HG03159 (cell line): ENCODE results near the gene SCN7A.
"Not testable (repeated sequence)": the region's sequence is repeated elsewhere in the genome, so short reads cannot be mapped to it uniquely, and the experiment has no call there.

ENCODE experiments used
- ATAC-seq: cut with Tn5 transposase; IDR thresholded peaks from one replicate; pipeline ENCODE4 v1.9.1; 2021; ENCODE audit warnings: mild to moderate bottlenecking, moderate library complexity; ENCODE audit not compliant: unreplicated experiment

The SCN7A gene

GRCh38 chr2:166454006-166454595, 39.9 kb downstream of the SCN7A start:
- no peak for ATAC-seq

GRCh38 chr2:166451468-166451867, 42.6 kb downstream of the SCN7A start:
- no peak for ATAC-seq

- ATAC-seq, result peak; percentile 88
These were observed 44.6 kb downstream of the SCN7A start for GRCh38 chr2:166449439-166449838.

GRCh38 chr2:166448106-166448505, 45.9 kb downstream of the SCN7A start:
- ATAC-seq, result no peak

DNA sequence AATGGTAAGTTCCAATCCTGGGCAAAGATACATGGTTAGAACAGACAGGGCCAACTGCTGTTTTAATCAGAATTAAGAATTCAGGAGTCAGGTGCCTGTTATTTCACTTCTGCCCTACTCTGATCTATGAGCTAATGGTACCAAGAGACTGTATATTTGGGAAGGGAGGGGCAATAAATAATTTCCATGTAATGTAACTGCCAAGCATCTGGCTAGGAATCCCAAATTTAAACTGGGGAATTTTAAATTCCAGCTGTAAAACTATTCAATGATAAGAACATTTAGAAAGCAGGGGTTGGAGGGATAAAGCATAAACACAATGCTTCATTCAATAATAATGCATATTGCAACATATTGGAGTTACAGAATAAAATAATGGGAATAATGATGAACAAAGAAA, 49.7 kb downstream of the SCN7A start:
- no peak for ATAC-seq

DNA sequence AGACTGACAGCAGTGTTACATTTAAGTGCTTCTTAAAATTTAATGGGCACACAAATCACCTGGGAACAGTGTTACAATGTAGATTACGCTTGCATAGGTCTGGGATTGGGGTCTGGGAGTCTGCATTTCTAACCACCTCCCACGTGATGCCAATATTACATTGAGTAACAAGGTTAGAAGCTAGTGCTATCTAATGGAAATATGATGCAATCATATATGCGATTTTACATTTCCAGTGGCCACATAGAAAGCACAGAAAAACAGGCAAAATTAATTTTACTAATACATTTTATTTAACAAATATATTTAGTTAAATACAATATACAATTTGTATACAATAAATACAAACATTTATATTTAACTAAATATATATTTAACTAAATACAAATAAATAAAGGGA, 53.7 kb downstream of the SCN7A start:
- ATAC-seq, result no peak

GRCh38 chr2:166439078-166439477, 55.0 kb downstream of the SCN7A start:
- no peak for ATAC-seq

GRCh38 chr2:166436976-166437375, 57.1 kb downstream of the SCN7A start:
- ATAC-seq, result no peak

DNA sequence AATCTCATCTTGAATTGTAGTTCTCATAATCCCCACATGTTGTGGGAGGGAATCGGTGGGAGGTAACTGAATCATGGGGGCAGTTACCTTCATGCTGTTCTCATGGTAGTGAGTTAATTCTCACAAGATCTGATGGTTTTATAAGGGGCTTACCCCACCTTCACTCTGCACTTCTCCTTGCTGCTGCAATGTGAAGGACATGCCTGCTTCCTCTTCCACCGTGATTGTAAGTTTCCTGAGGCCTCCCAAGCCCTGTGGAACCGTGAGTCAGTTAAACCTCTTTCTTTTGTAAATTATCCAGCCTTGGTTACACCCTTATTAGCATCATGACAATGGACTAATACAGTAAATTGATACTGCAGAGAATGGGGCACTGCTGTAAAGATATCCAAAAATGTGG, 57.9 kb downstream of the SCN7A start:
- no peak for ATAC-seq

GRCh38 chr2:166434491-166434890, 59.6 kb downstream of the SCN7A start:
- no peak for ATAC-seq

- ATAC-seq, result no peak
These were observed 60.6 kb downstream of the SCN7A start for GRCh38 chr2:166433457-166433856.

DNA sequence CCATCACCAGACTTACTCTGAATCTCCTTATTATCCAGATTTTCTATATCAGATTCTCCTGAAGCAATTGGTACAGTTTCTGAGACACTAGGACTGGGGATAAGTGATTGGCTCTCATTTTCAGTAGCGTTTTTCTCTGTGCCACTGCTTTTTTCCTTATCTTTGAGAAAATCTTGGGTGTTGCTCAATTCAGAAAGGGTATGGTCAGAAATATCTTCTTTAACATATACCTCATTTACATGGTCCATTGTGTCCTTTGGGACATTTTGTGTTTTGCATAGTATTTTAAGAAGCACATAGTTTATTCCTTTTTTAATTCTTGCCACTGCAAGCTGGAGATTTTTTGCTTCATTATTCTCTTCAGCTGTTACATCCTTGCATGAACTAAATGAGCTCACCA, 61.7 kb downstream of the SCN7A start:
- no peak for ATAC-seq

GRCh38 chr2:166424841-166425240, 69.2 kb downstream of the SCN7A start:
- no peak for ATAC-seq

DNA sequence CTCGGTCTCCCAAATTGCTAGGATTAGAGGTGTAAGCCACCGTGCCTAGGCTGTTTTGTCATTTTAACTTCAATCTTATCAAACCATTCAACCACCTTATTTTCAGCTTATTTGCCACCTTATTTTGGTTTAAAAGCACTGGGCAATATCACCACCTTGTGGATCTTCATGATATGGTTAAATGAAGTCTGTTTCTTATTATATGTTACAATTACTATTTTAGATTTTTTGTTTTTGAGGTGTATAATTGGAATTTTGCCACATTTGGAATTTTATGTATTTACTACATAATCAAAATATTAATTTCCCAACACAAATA, 74.5 kb downstream of the SCN7A start:
- ATAC-seq, result no peak

GRCh38 chr2:166418853-166419615, 75.0 kb downstream of the SCN7A start:
- no peak for ATAC-seq

DNA sequence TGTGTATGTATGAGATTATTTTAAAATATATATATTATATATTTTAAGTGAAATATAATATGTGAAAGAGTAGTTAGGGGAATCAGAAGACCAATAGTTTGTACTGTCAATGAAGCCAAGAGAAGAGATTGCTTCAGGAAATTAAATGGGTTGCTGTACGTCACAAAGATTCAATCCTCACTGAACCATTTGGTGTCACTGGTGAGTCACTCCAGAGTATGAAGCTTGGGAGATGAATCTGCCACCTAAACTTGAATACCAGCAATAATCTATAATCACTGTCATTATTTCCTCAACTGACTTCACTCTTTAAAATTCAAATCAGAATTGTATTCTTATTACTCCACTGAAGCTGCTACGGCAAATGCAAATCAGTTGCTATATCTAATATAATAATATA, 76.4 kb downstream of the SCN7A start:
- peak; percentile 59 for ATAC-seq

DNA sequence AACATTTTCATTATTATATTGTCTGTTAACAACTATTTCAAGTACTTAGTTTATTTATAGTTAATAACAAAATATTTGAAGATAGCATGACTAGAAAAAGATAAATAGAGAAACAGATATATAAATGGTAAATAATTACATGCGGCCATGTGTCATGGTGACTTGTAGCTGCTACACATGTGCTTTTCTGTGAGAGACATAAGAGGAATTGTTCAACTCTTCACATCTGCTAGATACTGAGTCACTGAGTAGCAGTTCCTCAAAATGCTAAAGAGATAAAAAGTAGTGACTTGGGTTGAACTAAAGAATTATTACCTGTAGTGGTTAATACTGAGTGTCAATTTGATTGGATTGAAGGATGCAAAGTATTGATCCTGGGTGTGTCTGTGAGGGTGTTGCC, 80.8 kb downstream of the SCN7A start:
- no peak for ATAC-seq

- no peak for ATAC-seq
These were observed 82.4 kb downstream of the SCN7A start for GRCh38 chr2:166411473-166412230.

GRCh38 chr2:166410828-166411472, 83.1 kb downstream of the SCN7A start:
- ATAC-seq, result no peak

DNA sequence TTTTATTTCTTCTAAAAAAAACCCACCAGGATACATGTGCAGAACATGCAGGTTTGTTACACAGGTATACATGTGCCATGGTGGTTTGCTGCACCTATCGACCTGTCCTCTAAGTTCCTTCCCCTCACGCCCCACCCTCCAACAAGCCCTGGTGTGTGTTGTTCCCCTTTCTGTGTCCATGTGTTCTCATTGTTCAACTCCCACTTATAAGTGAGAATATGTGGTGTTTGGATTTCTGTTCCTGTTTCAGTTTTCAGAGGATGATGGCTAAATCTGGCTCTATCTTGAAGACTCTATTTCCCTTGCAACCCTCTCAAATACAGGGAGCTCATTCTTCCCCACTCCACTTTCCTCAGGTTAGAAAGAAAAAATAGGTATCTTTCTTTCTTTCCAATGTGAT, 86.3 kb downstream of the SCN7A start:
- ATAC-seq, result not testable (repeated sequence)

DNA sequence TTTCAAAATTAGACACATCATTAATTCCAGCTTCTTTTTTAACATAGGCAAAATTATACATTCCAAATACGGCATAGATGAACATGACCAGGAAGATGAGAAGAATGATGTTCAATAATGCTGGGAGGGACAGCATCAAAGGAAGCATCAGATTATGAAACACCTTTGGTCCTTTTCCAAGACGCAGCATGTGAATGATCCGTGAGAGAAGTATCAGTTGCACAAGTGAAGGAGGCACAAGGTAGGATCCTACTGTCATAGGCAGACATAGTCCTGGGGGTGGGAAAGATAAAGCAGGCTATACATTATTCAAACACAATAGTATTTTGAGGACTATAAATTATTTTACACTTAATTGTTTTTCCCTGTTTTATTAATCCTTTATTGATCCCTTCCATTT, 87.7 kb downstream of the SCN7A start:
- no peak for ATAC-seq

- ATAC-seq, result no peak
These were observed 88.5 kb downstream of the SCN7A start for GRCh38 chr2:166405569-166405926.
